ENCODE measurements around the gene YARS2. TPM values are rescaled to one million over a fixed set of nuclear protein-coding genes. Genes with fewer than 3 reads are reported as not detected.
"Not testable (repeated sequence)": the region's sequence is repeated elsewhere in the genome, so short reads cannot be mapped to it uniquely, and the experiment has no call there.

The YARS2 gene
- total and polyA plus RNA-seq, 2 of the 13 experiments (the other 11 are each of a cell fraction or from before 2014, with no cell fraction given), result 17.9 to 39.6 TPM

DNA sequence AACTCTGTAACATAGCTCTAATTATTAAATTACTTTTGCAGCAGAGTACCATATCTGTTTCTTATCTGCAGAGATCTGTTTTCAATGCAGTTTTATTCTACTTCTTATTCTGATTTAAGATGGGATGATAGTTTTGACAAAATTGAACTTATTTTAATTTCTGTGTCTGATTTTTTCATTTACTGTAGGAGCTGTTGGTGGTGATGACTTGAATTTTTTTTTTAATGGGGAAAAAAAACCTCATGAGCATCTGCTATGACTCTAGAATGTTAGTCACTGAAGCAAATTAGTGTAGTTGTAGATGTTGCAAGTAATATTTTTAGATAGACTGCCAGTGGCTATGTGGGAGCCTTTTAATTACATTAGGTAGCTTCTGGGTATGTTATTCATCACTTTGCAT, 53.2 kb downstream of the YARS2 start (continued):
- TF ChIP-seq HNRNPH1 (optimal IDR thresholded peaks at IDR 0.05; ENCODE audit: low read depth, low read length) (no peak), GATAD1 (CRISPR knock-in tag; IDR thresholded peaks at IDR 0.05) (no peak), NR2F1 (CRISPR knock-in tag; IDR thresholded peaks at IDR 0.05) (no peak), MAFG (CRISPR knock-in tag; IDR thresholded peaks at IDR 0.05) (no peak), ZNF549 (CRISPR knock-in tag; IDR thresholded peaks at IDR 0.05) (no peak)
- TF ChIP-seq, protein P1, sequence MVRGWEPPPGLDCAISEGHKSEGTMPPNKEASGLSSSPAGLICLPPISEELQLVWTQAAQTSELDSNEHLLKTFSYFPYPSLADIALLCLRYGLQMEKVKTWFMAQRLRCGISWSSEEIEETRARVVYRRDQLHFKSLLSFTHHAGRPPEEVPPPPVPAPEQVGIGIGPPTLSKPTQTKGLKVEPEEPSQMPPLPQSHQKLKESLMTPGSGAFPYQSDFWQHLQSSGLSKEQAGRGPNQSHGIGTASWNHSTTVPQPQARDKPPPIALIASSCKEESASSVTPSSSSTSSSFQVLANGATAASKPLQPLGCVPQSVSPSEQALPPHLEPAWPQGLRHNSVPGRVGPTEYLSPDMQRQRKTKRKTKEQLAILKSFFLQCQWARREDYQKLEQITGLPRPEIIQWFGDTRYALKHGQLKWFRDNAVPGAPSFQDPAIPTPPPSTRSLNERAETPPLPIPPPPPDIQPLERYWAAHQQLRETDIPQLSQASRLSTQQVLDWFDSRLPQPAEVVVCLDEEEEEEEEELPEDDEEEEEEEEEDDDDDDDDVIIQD (CRISPR knock-in tag; IDR thresholded peaks at IDR 0.05; ENCODE audit: low read depth), result no peak
- TF ChIP-seq, protein P2, sequence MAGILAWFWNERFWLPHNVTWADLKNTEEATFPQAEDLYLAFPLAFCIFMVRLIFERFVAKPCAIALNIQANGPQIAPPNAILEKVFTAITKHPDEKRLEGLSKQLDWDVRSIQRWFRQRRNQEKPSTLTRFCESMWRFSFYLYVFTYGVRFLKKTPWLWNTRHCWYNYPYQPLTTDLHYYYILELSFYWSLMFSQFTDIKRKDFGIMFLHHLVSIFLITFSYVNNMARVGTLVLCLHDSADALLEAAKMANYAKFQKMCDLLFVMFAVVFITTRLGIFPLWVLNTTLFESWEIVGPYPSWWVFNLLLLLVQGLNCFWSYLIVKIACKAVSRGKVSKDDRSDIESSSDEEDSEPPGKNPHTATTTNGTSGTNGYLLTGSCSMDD (CRISPR knock-in tag; IDR thresholded peaks at IDR 0.05), result no peak

DNA sequence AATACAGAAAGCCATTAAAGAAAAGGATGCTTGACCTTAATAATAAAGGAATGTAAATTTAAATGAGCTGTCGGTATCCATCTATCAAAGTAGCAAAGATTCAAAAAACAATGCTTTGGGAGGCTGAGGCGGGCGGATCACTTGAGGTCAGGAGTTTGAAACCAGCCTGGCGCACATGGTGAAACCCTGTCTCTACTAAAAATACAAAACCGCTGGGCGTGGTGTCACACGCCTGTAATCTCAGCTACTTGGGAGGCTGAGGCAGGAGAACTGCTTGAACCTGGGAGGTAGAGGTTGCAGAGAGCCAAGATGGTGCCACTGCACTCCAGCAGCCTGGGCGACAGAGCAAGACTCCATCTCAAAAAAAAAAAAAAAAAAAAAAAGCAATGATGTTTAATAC, 56.3 kb downstream of the YARS2 start:
- WGBS (ENCODE audit: low lambda C conversion rate), result 90% methylated on average over 8 of the region's 8 CpGs
- BruUV-seq (replicated peaks); in situ Hi-C loops (cut with HindIII; ENCODE audit: extremely low pct_ligation_motif_present, low pct_unique_long_range_greater_than_20kb): not testable (repeated sequence)

More for the DNA sequence above, 56.3 kb downstream of the YARS2 start:
- H3K9ac ChIP-seq (ENCODE audit: insufficient read depth, low read depth, low read length); H3K4me3 ChIP-seq (replicated peaks in 1 of 3; ENCODE audit: insufficient read depth in 1 of 3, low read depth in 2 of 3, low read length in 3 of 3); ATAC-seq; H3K4me2 ChIP-seq (ENCODE audit: low read depth, low read length); H3K27ac ChIP-seq (ENCODE audit: extremely low read length, insufficient read depth, low read length); H4K20me1 ChIP-seq (ENCODE audit: insufficient read depth, low read length); DNase-seq (ENCODE audit: low spot score); POLR2A ChIA-PET; H3K27me3 ChIP-seq (ENCODE audit: control insufficient read depth in 1 of 2, insufficient read depth in 2 of 2, low read length in 2 of 2); H3K9me3 ChIP-seq (ENCODE audit: low read length); H3K4me1 ChIP-seq (ENCODE audit: insufficient read depth, low read length); CTCF ChIA-PET (ENCODE audit: low intra/inter-chr PET ratio, low total read pairs); intact Hi-C loops (cut with micrococcal nuclease; ENCODE audit: unreplicated experiment); FAIRE-seq; H2AFZ ChIP-seq (ENCODE audit: low read length): not testable (repeated sequence)
- Histone ChIP-seq H3K79me2 (ENCODE audit: insufficient read depth, low read length) (peaks cover 41% of the 10 kb centered on the region), H3K36me3 (replicated peaks in 1 of 2; ENCODE audit: control insufficient read depth in 1 of 2, insufficient read depth in 2 of 2, low read length in 2 of 2) (peaks cover 2 to 23% of the 10 kb centered on the region in 2 experiments; a peak in 4 of 5 replicates)

Measured in HepG2 (cell line).